GM23248 (cell line): ENCODE data around the gene POU5F1. TPM values are rescaled to one million over a fixed set of nuclear protein-coding genes. Genes with fewer than 3 reads are reported as not detected.

Source experiments
- DNase-seq: peaks from one replicate; pipeline ENCODE4 v3.0.0-alpha.2; 2015
- H2AFZ ChIP-seq: fragments of 200-600 bp; sonication (generic); 2 replicates; pipeline ENCODE4 v1.6.1; 2016; ENCODE audit warnings: antibody characterized with exemption
- H3F3A ChIP-seq: fragments of 200-600 bp; sonication (generic); 2 replicates; pipeline ENCODE4 v1.6.1; 2016; ENCODE audit warnings: mild to moderate bottlenecking, antibody characterized with exemption, mixed run types; ENCODE audit not compliant: insufficient read depth
- H3K27ac ChIP-seq: fragments of 200-600 bp; sonication (generic); 2 replicates; pipeline ENCODE4 v1.5.1; 2016; ENCODE audit warnings: mild to moderate bottlenecking
- H3K27me3 ChIP-seq: fragments of 200-600 bp; sonication (generic); replicated peaks from 2 replicates; pipeline ENCODE4 v1.6.1; 2016; ENCODE audit warnings: mild to moderate bottlenecking; ENCODE audit not compliant: insufficient read depth
- H3K36me3 ChIP-seq: fragments of 200-600 bp; sonication (generic); 2 replicates; pipeline ENCODE4 v1.6.1; 2016; ENCODE audit warnings: low read depth, mild to moderate bottlenecking
- H3K4me1 ChIP-seq: fragments of 200-600 bp; sonication (generic); 2 replicates; pipeline ENCODE4 v1.6.1; 2016; ENCODE audit warnings: mild to moderate bottlenecking; ENCODE audit not compliant: insufficient read depth
- H3K4me2 ChIP-seq: fragments of 200-600 bp; sonication (generic); one replicate; pipeline ENCODE4 v1.6.1; 2016; ENCODE audit warnings: mild to moderate bottlenecking; ENCODE audit not compliant: unreplicated experiment
- H3K4me3 ChIP-seq: fragments of 200-600 bp; sonication (generic); 2 replicates; pipeline ENCODE4 v1.5.1; 2016; ENCODE audit warnings: mild to moderate bottlenecking
- H3K79me2 ChIP-seq: fragments of 200-600 bp; sonication (generic); 2 replicates; pipeline ENCODE4 v1.6.1; 2016; ENCODE audit warnings: mild to moderate bottlenecking; ENCODE audit not compliant: insufficient read depth
- H3K9ac ChIP-seq: fragments of 200-600 bp; sonication (generic); 2 replicates; pipeline ENCODE4 v1.6.1; 2016; ENCODE audit warnings: mild to moderate bottlenecking
- H3K9me2 ChIP-seq: fragments of 200-600 bp; sonication (generic); 2 replicates; pipeline ENCODE4 v1.6.1; 2016; ENCODE audit warnings: mixed run types, mild to moderate bottlenecking, moderate library complexity; ENCODE audit not compliant: insufficient read depth
- H3K9me3 ChIP-seq: fragments of 200-600 bp; sonication (generic); one replicate; pipeline ENCODE4 v1.6.1; 2017; ENCODE audit warnings: low read depth
- H4K20me1 ChIP-seq: fragments of 200-600 bp; sonication (generic); 2 replicates; pipeline ENCODE4 v1.6.0; 2016; ENCODE audit not compliant: insufficient read depth
- EZH2 ChIP-seq: fragments of 200-600 bp; sonication (generic); IDR thresholded peaks from 2 replicates; pipeline ENCODE4 v1.6.1; 2018; ENCODE audit warnings: antibody characterized with exemption, mild to moderate bottlenecking; ENCODE audit not compliant: insufficient read depth, poor library complexity, severe bottlenecking
- EZH2phosphoT487 ChIP-seq: fragments of 200-600 bp; sonication (generic); IDR thresholded peaks from 2 replicates; pipeline ENCODE4 v1.6.1; 2018; ENCODE audit warnings: antibody characterized with exemption, moderate library complexity, mild to moderate bottlenecking, low read depth; ENCODE audit not compliant: insufficient read depth
- WGBS, 2 experiments: methylation state at CpG; one replicate each; pipeline ENCODE4 v1.1.6; 2015 to 2017; ENCODE audit warnings: low lambda C conversion rate in 2 of 2, low coverage in 1 of 2; ENCODE audit errors: missing lambda C conversion rate in 2 of 2; 5-methylcytosine and 5-hydroxymethylcytosine counted together
- in situ Hi-C: fragments of 300-500 bp; cut with MboI; formaldehyde crosslinking; loops from 2 replicates; pipeline ENCODE4 v1.15.0; 2020
- polyA plus RNA-seq: library from polyadenylated mRNA; unstranded; fragments of >200 nt; fragmentation: Nextera tagmentation; extraction: Ambion mirVana; gene quantifications from 2 replicates; pipeline ENCODE4 v1.2.1, GENCODE V29; 2016
- total RNA-seq: library from RNA; depleted of rRNA; stranded (reverse); fragments of >200 nt; shearing (Covaris generic); gene quantifications from 2 replicates; pipeline ENCODE4 v1.2.3, GENCODE V29; 2014

Gene POU5F1
- total and polyA plus RNA-seq, 2 experiments from 2014 or later, result 0.22 to 0.88 TPM

GRCh38 chr6:31152781-31153180 lies 17.7 kb downstream of the POU5F1 start:
- Histone ChIP-seq H3K27ac (no peak overlapping the region), H3K9me2 (no peaks in the 10 kb centered on the region), H3K4me2 (no peak overlapping the region), H2AFZ (no peak overlapping the region), H3K27me3 (no peaks in the 10 kb centered on the region), H3F3A (no peaks in the 10 kb centered on the region), H3K9me3 (no peaks in the 10 kb centered on the region), H3K4me1 (no peaks in the 10 kb centered on the region), H4K20me1 (no peaks in the 10 kb centered on the region), H3K4me3 (no peak overlapping the region), H3K79me2 (no peaks in the 10 kb centered on the region), H3K36me3 (no peaks in the 10 kb centered on the region), H3K9ac (no peak overlapping the region)
- WGBS, 2 experiments, result 80 to 84% methylated on average over 7 of the region's 7 CpGs
- DNase-seq, result no peak
- in situ Hi-C loops, result no loop called here
- TF ChIP-seq EZH2, result no peak
- no peak for TF ChIP-seq EZH2phosphoT487

- Histone ChIP-seq H4K20me1 (no peaks in the 10 kb centered on the region), H3K27ac (no peak overlapping the region), H3K36me3 (no peaks in the 10 kb centered on the region), H3K9me3 (no peaks in the 10 kb centered on the region), H3K9me2 (no peaks in the 10 kb centered on the region), H3K27me3 (no peaks in the 10 kb centered on the region), H3K9ac (no peak overlapping the region), H3F3A (no peaks in the 10 kb centered on the region), H2AFZ (no peak overlapping the region), H3K79me2 (no peaks in the 10 kb centered on the region), H3K4me2 (no peak overlapping the region), H3K4me1 (no peaks in the 10 kb centered on the region), H3K4me3 (no peak overlapping the region)
- 99 to 100% methylated on average over 6 of the region's 6 CpGs for WGBS, 2 experiments
- no peak for DNase-seq
- TF ChIP-seq EZH2, result no peak
- TF ChIP-seq EZH2phosphoT487, result no peak
- in situ Hi-C loops, result no loop called here
Observed at GRCh38 chr6:31149827-31150447, 20.5 kb downstream of the POU5F1 start.

- Histone ChIP-seq H3K36me3 (no peaks in the 10 kb centered on the region), H3K4me3 (no peak overlapping the region), H3F3A (no peaks in the 10 kb centered on the region), H3K9ac (no peak overlapping the region), H3K27ac (no peak overlapping the region), H3K9me2 (no peaks in the 10 kb centered on the region), H3K4me2 (no peak overlapping the region), H3K9me3 (no peaks in the 10 kb centered on the region), H2AFZ (no peak overlapping the region), H3K79me2 (no peaks in the 10 kb centered on the region), H3K27me3 (no peaks in the 10 kb centered on the region), H4K20me1 (no peaks in the 10 kb centered on the region), H3K4me1 (peaks cover 12% of the 10 kb centered on the region)
- no peak for TF ChIP-seq EZH2phosphoT487
- no peak for TF ChIP-seq EZH2
- no peak for DNase-seq
- 96 to 98% methylated on average over 10 of the region's 10 CpGs for WGBS, 2 experiments
- in situ Hi-C loops, result no loop called here
Observed at GRCh38 chr6:31145386-31145785, 25.1 kb downstream of the POU5F1 start.

GRCh38 chr6:31144970-31145340 lies 25.5 kb downstream of the POU5F1 start:
- Histone ChIP-seq H3F3A (no peaks in the 10 kb centered on the region), H3K9me2 (no peaks in the 10 kb centered on the region), H3K4me1 (peaks cover 12% of the 10 kb centered on the region), H3K36me3 (no peaks in the 10 kb centered on the region), H3K79me2 (no peaks in the 10 kb centered on the region), H2AFZ (no peak overlapping the region), H3K9me3 (no peaks in the 10 kb centered on the region), H3K4me2 (no peak overlapping the region), H3K27ac (no peak overlapping the region), H4K20me1 (no peaks in the 10 kb centered on the region), H3K9ac (no peak overlapping the region), H3K4me3 (no peak overlapping the region), H3K27me3 (no peaks in the 10 kb centered on the region)
- DNase-seq, result no peak
- TF ChIP-seq EZH2 (no peak), EZH2phosphoT487 (no peak)
- 80 to 83% methylated on average over 10 to 11 of the region's 11 CpGs for WGBS, 2 experiments
- in situ Hi-C loops, result no loop called here
